ENCODE measurements around the gene ASPRV1.

ASPRV1 gene

DNA sequence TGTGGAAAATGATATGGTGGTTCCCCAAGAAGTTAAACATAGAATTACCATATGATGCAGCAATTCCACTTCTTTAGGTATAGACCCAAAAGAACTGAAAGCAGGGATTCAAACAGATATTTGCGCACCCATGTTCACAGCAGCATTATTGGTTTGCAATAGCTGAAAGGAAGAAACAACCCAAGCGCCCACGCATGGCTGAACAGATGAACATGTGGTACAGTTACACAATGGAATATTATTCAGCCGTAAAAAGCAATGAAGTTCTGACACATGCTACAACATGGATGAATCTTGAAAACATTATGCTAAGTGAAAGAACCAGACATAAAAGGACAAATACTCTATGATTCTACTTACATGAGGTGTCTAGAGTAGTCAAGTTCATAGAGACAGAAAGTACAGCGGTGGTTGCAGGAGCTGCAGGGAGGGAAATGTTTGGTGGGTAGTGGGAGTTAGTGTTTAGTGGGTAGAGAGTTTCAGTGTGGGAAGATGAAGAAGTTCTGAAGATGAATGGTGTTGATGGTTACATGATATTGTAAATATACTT is 26.7 kb upstream of the ASPRV1 start:
- no peak for DNase-seq

DNA sequence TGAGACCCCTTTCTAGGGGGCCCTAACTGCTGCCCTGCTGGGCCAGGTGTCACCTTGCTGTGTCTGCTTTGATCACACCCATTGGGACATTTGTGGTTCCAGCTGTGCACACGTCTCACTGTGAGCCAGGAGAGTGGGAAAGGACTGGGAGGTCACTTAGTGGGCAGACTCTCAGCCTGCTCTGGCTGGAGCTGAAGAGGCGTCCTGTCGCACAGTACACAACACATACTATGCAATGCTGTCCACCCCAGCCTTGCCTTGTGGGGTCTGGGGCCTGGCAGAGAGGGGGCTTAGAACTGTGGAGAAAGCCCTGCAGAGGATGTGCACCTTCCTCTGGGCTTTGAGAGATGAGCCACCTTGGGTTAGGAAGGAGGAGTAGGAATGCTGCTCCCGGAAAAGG is 25.3 kb upstream of the ASPRV1 start:
- no peak for DNase-seq

DNA sequence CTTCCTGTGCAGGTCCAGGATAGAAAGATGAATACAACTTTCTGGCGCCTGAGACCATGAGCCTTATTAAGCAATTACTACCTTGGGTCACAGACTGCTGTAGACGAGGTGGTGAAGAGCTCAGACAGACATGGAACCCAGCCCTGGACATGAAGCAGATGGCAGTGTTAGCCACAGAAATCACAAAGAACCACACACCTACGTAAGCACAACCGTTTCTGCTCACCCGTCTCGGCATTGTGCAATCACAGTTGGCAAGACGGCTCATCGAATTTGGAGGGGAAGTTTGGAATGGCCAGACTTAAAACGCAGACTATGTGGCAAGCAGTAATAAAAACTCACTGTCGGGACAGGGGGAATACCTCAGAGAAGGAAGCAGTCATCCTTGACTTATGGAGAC is 24.3 kb upstream of the ASPRV1 start:
- DNase-seq: no peak

DNA sequence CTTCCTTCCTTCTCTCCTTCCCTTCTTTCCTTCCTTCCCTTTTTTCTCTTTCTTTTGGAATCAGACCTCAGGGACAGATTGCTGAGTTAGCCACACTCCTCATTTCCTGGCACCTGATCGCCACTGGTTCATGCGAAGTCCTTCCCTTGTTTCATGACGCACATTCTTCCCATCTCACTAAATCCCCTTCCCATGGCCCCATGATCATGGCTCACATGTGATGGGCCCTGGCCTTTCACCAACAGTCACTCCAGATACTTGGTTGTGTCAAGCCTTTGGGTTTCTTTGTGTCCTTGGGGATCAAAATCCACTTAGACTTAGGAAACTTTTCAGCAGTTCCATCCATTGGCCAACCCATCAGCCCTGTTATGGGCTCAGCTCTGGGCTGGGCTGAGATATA is 23.8 kb upstream of the ASPRV1 start:
- DNase-seq: no peak

DNA sequence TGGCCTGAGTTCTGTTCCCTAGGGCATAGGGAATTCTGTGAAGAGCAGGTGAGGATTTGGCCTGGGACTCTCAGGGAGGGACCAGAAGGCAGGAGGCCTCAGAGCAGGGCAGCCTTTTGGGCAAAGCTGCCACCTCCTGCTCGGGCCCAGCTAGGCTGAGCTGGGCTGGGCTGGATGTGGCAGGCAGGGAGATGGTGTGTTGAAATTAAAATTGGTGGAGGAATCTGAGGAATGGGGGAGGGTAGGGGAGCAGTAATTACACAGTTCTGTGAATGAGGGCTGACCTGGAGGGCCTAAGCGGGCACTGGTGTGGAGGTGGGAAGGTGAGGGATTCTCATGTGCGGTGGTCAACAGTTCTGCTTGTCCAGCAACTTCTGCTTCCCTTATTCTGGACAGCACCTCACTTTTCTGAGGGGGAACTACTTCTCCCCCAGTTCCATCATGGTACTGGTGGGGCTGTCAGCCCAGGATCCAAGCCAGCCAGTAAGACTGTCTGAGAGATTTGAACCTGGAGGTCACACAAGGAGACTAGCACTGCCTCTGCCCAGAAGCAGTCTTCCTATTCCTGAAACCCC is 22.0 kb upstream of the ASPRV1 start:
- DNase-seq: no peak

DNA sequence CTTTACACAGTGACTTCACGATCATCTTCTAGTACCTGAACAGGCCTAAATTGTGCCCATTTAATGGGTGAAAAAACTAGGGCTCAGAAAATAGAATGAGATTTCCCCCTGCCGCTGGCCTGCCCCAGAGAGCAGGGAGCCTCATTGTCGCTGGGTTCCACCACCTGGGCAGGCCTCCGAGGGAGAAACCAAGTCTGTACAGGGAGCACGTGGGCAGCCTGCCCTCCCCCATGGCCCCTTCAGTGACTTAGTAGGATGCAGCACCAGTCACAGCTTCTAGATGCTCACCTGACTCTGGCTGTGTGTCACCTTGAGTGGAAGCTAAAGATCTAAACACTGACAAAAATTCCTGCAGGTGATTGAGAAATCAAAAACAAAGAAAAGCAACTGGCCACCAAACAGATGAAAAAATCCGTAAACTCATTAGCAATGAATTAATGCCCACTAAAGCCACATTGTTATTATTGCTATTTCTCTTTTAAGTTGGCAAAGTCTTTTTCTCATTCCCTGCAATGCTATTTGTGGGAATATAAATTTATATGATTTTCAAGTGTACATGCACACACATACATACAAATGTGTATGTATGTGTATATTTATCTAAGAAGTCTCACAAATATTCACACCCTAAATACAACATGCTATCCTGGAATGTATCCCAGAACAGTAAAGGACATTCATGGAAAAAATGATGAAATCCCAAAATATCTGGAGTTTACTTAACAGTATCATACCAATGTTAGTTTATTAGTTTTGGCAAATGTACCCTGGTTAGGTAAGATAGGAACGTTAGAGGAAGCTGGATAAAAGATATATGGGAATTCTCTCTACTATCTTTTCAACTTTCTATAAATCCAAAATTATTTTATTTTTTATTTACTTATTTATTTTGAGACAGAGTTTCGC is 18.7 kb upstream of the ASPRV1 start:
- no peak for DNase-seq

DNA sequence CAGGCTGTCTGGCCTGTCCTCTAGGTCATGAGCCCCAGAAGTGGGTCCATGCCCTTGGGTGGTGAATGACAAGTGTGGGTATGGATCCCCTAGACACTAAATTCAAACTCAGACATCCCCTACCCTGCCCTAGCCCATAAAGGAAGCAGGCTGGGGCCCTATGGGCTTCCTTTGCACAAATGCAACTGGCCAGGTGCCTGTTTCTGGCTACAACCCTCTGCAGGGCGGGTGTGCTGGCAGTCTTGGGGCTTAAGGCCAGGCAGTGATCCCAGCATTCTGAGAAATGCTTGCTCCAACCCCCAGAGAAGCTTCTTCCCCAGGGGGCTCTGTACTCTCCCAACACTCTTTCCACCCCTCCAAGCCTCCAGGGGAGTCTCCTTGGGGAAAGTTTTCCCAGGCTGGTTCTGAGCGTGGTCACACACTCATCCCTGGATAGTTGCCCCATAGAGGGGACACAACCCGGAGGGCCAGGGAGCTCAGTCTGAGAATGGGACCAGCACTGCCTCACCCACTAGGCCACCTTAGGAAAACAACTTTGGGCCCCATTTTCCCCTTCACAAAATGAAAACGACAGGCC is 16.6 kb upstream of the ASPRV1 start:
- no peak for DNase-seq

DNA sequence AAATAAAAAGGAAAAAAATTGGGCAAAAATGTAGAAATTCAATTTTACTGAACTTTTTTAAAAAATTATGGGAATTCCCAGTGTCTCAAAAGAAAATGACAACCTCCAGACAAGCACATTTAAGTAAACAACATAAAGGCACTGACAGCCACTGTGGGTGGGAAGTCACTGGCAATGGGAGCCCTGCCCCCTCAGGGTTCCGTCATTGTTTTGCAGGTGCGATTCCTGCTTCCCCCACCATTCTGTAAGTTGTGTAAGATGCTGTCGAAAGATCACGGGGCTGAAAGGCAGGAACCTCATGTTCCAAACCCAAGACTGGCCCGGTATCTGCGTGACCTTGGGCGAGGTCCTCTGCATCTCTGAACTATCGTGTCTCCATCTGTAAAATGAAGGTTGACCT is 15.8 kb upstream of the ASPRV1 start:
- DNase-seq: no peak

DNA sequence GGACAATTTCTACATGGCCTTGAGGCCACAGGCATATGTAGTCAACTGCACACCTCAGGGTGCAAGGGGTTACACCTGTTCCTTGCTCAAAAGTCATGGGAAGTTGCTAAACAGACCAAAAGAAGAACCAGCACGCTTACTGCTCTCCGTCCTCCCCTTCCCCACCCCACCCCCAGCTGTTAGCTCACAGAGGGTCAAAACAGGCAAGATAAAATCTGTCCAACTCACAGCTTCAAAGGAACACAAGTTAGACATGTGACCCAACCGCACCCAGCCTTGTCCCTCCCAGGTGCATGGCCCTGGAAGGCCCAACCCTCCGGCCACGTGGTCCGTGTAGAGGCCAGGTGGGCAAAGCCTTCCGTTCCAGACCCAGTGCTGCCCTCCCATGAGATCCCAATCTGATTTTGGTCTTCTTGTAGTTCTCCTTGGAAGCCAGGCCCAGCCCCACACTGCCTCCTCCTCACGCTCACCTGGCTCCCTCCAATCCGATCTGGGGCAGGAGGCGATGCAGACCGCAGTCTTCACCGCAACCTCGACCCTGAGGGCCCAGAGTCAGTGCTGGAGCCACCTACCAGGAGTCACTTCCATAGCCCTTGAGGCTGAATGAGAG is 14.5 kb upstream of the ASPRV1 start:
- DNase-seq: no peak

DNA sequence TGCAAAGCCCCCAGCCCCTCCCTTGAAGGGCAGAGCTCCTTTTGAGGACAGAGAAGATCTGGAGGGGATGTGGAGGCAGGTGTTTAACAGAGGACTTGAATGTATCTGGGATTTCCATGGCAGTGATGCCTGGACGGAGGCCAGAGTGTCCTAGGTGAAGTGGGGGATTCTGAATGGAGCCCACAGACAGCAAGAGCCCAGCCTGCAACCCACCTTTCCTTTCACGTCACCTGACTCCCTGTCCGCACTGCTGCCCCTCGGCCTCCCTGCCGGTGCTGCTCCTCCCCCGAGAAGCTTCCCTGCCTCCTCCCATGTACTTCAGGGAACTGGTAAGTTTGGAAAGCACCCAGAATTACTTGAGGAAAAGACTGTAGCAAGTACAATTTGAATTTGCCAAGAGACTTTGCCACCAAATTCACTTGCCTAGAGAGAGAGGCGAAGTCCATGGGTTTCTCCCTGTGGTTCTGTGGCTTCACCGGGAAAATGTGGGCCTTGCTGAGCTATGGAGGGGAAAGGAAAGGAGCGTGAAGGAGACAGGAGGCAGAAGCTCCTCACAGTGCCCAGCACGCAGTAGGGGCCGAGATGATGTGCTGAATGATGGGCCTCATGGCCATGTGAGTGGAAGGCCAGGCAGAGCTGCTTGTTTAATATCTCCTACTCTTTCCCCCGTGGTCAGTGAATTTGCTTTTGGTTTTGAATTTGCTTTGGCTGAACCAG is 13.9 kb upstream of the ASPRV1 start:
- DNase-seq: no peak

DNA sequence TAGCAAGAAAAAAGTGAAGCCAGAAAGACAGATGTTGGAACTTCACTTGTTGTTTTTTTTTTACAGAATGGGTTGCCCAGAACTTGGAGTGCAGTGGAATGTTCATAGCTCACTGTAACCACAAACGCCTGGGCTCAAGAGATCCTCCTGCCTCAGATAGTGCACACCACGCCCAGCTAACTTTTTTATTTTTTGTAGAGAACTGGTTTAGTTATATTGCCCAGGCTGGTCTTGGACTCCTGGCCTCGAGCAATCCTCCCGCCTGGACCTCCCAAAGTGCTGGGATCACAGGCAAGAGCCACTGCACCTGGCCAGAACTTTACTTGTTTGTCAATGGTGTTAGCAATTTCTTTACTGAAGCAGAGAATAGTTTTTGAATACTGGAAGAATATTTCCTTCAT is 11.9 kb upstream of the ASPRV1 start:
- no peak for DNase-seq

DNA sequence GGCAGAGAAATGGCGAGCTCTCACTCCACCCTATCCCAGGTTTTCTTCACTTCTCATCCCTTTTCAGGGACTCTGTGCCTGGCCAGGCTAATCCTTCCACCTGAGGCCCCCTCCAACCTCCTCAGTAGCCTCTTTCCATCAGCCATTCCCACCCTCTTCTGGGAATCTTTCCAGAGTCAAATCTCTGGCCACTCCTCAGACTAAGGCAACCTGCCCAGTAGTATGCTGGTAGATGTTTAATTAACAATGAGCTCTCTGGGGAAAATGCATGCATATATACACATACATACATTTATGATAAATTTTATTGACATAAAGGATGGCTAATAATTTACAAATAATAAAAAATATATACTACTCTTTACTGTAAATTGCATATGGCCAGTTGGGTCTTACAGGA is 11.4 kb upstream of the ASPRV1 start:
- DNase-seq: no peak

DNA sequence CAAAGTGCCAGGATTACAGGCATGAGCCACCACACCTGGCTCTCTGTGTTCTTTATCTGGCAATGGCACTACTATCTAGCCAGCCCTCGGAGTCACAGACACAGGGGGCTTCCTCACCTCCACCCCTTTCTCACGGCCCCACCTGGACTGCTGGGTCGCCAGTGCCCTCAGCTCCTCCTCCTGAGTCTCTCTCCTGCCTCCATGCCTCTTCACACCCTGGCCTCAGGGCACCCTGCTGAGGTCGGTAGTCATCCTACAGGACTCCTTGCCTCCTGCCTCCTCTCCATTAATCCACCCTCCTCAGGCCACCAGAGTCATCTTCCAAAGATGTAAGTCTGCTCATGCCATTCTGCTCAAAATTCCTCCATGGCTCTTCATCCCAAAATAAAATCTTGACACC is 8.6 kb upstream of the ASPRV1 start:
- no peak for DNase-seq

DNA sequence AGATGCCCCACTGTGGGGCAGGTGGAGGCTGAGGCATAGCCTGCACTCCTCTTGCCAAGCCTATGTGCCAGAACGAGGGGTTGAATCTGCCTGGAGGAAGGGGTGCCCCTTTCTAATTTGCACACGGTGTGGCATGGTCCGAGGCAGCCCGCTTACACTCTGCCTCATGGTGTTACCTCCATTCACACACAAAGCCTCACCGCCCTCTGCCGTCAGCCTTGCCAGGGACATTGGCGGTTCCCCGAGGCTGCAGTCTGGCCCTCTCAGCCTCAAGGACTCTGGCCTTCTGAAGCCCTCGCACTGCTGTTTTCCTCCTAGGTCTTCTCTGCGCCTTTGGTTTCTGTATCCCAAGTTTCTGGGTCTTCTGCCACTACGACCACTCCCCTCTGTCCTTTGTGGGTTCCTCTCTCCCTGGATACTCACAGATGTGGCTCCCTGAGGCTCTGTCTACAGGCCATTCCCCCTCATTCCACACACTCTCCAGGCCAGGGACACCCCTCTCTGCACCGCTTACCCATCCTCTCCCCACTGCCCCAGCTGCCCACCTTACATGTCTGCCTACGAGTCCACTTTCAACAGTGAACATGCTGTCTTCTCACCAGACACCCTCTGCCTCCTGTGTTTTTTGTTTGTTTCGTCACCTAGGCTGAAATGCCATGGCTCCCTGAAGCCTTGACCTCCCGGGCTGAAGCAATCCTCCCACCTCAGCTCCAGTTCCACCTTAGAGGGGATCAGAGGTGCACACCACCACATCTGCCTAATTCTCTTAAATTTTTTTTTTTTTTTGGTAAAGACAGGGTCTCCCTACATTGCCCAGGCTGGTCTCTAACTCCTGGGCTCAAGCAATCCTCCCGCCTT is 7.9 kb upstream of the ASPRV1 start:
- no peak for DNase-seq

DNA sequence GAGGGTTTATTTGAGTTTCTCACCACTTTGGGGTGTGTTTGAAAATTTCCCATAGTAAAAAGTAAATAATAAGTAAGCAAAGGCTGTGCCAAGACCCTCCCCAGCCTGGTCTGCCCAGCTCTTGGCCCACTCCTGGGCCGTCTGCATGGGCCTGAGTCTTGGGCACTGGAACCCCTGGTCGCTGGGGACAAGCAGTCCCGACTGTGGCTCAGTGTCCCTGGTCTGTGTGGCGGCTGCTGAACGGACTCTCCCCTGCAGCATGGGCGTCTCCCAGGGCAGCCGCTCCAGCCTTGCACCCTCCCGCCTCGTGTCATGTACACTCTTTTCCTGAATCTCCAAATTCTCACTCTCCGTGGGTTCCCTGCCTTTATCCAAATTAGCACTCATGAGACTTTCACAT is 7.2 kb upstream of the ASPRV1 start:
- DNase-seq: no peak

DNA sequence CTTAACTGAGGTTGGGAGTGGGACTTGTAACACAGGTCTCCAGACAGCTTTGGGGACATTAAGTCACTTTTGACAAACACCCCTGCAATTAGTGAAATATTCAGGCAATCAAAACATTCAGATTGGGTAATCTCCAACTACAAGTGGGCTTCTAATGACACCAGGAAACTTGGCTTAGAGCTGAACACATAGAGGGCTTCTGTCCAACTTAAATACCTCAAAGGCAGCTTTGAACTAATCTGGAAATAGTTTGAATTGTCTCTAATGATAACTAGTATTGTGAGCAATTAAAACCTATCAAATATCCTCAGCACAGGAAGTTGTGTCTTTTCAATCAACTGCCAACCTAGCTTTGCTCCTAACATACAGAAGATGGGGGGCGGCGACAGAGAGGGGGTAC is 5.1 kb upstream of the ASPRV1 start:
- DNase-seq: no peak

DNA sequence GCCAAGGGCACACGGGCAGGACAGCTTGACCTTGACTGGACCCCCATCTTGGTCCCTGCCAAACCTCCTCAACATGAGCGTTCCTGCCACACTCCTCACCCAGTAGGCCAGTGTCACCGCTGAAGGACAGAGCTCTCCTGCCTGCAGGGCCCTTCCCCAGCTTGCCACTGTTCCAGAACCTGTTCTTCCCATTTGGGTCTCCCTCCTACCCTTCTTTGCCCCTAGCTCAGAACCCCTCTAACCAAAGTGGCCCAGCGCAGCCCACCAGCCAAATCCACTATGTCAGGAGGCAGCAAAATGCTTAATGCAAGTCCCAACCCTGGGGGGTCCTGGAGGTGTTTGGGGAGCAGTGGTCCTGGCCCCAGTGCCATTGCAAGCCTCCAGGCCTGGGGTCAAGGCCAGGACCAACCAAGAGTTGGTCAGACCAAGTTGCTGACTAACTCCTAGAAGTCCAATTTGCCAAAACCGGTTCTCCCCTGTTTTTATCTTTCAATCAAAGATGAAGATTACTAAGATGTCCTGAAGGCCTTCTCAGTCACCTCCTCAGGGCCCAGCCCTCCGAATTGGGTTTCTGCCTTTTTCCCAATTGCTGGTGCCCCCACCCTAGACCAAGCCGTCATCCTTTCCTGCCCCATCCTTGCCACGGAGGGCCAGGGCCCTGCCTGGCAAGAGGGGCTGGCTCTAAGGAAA is 4.5 kb upstream of the ASPRV1 start:
- DNase-seq: no peak

DNA sequence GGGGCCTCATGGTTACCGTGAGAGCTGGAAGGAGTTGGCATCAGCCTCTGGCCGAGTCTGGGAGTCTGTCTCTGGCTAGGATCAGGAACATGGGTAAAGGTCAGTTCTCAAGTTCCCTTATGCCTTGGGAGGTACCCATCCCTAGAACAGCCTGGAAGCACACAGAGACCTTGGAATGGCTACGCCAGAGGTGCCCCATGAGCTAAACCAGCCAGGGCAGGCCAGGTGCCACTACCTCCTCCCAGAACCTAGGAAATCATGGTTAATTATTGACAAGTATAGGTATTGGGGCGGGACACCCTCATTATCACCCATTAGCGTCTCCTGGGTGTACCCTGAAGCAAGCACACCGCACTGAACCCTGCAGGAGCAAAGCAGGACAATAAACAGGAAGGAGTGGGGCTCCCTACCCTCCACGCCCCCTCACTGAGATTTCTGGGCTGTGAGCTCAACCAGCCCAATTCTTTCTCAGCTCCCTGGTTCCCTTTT is 3.0 kb upstream of the ASPRV1 start:
- DNase-seq: no peak

DNA sequence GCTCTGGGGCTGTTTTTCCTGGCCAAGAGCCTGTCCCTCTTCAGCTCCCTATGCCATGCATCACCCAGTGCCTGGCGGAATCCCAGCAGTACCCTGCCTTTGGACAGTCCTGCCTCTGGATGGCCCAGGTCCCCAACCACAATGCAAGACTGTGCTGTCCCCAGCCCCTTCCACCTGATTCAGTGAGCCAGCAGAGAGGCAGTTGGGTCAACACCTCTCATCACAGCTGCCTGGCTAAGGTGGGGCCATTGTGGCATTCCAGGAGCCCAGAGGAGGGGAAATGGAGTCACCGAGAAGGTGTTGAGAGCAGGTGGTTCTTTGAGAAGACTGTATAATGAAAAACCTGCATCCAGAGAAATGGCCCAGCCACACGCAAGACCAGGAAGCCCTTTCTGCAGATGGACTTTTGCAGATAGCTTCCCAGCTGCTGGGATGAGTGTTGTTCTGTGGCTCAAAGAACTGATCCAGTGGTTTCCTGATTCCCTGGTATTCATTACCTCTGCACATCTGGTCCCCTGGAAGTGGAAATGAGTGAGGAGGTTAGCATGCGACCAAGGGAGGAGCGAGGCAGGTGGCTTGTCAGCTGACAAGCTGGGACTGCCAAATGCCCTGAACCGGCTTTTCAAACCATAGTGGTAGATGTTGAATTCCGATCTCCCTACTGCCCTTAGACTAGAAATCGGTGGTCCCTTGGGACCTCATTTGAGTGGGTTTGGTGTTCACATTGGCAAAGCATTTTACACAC is 1.7 kb upstream of the ASPRV1 start:
- DNase-seq: no peak

DNA sequence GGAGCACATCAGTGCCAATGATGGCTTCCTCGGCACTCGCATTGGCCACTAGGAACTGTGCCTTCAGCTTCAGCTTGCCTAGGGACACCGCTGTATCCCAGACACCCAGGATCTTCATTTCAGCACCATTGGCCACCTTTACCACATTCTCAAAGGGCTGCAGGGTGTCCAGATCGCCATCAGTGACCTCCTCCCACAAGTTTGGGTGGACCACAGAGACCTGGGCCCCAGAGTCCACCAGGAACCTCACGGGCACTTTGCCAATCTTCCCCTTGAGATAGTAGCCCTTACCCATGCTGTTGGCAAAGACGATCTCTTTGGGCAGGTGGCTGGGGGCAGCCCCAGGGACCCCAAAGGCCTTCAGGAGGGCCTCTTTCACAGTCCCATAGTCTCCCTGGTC is 610 bp downstream of the ASPRV1 start:
- no peak for DNase-seq

Measured in NCI-H345 (cell line).